ENCODE measurements around the gene CLEC16A.

The CLEC16A gene

GRCh38 chr16:11162586-11163268 lies 218.4 kb downstream of the CLEC16A start:
- Histone ChIP-seq H3K9me3 (ENCODE audit: insufficient read depth, low read depth, low read length) (no peaks in the 10 kb centered on the region), H3K4me3 (ENCODE audit: low read length) (no peak overlapping the region), H3K36me3 (ENCODE audit: insufficient read depth, low read length) (no peaks in the 10 kb centered on the region), H3K27me3 (ENCODE audit: insufficient read depth, low read length) (no peaks in the 10 kb centered on the region), H3K4me1 (ENCODE audit: insufficient read depth, low read length) (no peaks in the 10 kb centered on the region), H3K9ac (ENCODE audit: low read depth, low read length) (no peak overlapping the region), H3K27ac (ENCODE audit: low read depth, low read length) (no peak overlapping the region)
- 93% methylated on average over 9 of the region's 9 CpGs for WGBS

GRCh38 chr16:11163761-11164261 lies 219.4 kb downstream of the CLEC16A start:
- Histone ChIP-seq H3K27ac (ENCODE audit: low read depth, low read length) (no peak overlapping the region), H3K36me3 (ENCODE audit: insufficient read depth, low read length) (no peaks in the 10 kb centered on the region), H3K4me1 (ENCODE audit: insufficient read depth, low read length) (no peaks in the 10 kb centered on the region), H3K4me3 (ENCODE audit: low read length) (no peak overlapping the region), H3K27me3 (ENCODE audit: insufficient read depth, low read length) (no peaks in the 10 kb centered on the region), H3K9ac (ENCODE audit: low read depth, low read length) (no peak overlapping the region), H3K9me3 (ENCODE audit: insufficient read depth, low read depth, low read length) (no peaks in the 10 kb centered on the region)
- WGBS: 94% methylated on average over 15 of the region's 15 CpGs

GRCh38 chr16:11164482-11165270 lies 220.3 kb downstream of the CLEC16A start:
- H3K4me1 ChIP-seq (ENCODE audit: insufficient read depth, low read length): no peaks in the 10 kb centered on the region
- no peak overlapping the region for H3K4me3 ChIP-seq (ENCODE audit: low read length)
- no peaks in the 10 kb centered on the region for H3K27me3 ChIP-seq (ENCODE audit: insufficient read depth, low read length)
- no peak overlapping the region for H3K27ac ChIP-seq (ENCODE audit: low read depth, low read length)
- no peaks in the 10 kb centered on the region for H3K9me3 ChIP-seq (ENCODE audit: insufficient read depth, low read depth, low read length)
- H3K9ac ChIP-seq (ENCODE audit: low read depth, low read length): no peak overlapping the region
- no peaks in the 10 kb centered on the region for H3K36me3 ChIP-seq (ENCODE audit: insufficient read depth, low read length)
- WGBS: 89% methylated on average over 14 of the region's 14 CpGs

- Histone ChIP-seq H3K36me3 (ENCODE audit: insufficient read depth, low read length) (no peaks in the 10 kb centered on the region), H3K4me3 (ENCODE audit: low read length) (no peak overlapping the region), H3K27me3 (ENCODE audit: insufficient read depth, low read length) (no peaks in the 10 kb centered on the region), H3K9me3 (ENCODE audit: insufficient read depth, low read depth, low read length) (no peaks in the 10 kb centered on the region), H3K4me1 (ENCODE audit: insufficient read depth, low read length) (no peaks in the 10 kb centered on the region), H3K9ac (ENCODE audit: low read depth, low read length) (no peak overlapping the region), H3K27ac (ENCODE audit: low read depth, low read length) (no peak overlapping the region)
- WGBS: 96% methylated on average over 4 of the region's 4 CpGs
These were observed 221.0 kb downstream of the CLEC16A start for GRCh38 chr16:11165349-11165748.

GRCh38 chr16:11165894-11166665 lies 221.7 kb downstream of the CLEC16A start:
- Histone ChIP-seq H3K36me3 (ENCODE audit: insufficient read depth, low read length) (no peaks in the 10 kb centered on the region), H3K9me3 (ENCODE audit: insufficient read depth, low read depth, low read length) (no peaks in the 10 kb centered on the region), H3K4me3 (ENCODE audit: low read length) (no peak overlapping the region), H3K4me1 (ENCODE audit: insufficient read depth, low read length) (no peaks in the 10 kb centered on the region), H3K9ac (ENCODE audit: low read depth, low read length) (no peak overlapping the region), H3K27ac (ENCODE audit: low read depth, low read length) (no peak overlapping the region), H3K27me3 (ENCODE audit: insufficient read depth, low read length) (no peaks in the 10 kb centered on the region)
- 91% methylated on average over 22 of the region's 22 CpGs for WGBS

- H3K4me3 ChIP-seq (ENCODE audit: low read length): no peak overlapping the region
- H3K4me1 ChIP-seq (ENCODE audit: insufficient read depth, low read length): no peaks in the 10 kb centered on the region
- no peak overlapping the region for H3K27ac ChIP-seq (ENCODE audit: low read depth, low read length)
- no peaks in the 10 kb centered on the region for H3K27me3 ChIP-seq (ENCODE audit: insufficient read depth, low read length)
- WGBS: 93% methylated on average over 6 of the region's 6 CpGs
- no peaks in the 10 kb centered on the region for H3K9me3 ChIP-seq (ENCODE audit: insufficient read depth, low read depth, low read length)
- no peaks in the 10 kb centered on the region for H3K36me3 ChIP-seq (ENCODE audit: insufficient read depth, low read length)
- no peak overlapping the region for H3K9ac ChIP-seq (ENCODE audit: low read depth, low read length)
These were observed 223.2 kb downstream of the CLEC16A start for GRCh38 chr16:11167581-11167980.

GRCh38 chr16:11168386-11169051 lies 224.2 kb downstream of the CLEC16A start:
- H3K27me3 ChIP-seq (ENCODE audit: insufficient read depth, low read length): no peaks in the 10 kb centered on the region
- H3K4me1 ChIP-seq (ENCODE audit: insufficient read depth, low read length): no peaks in the 10 kb centered on the region
- no peak overlapping the region for H3K9ac ChIP-seq (ENCODE audit: low read depth, low read length)
- no peak overlapping the region for H3K27ac ChIP-seq (ENCODE audit: low read depth, low read length)
- WGBS: 82% methylated on average over 9 of the region's 9 CpGs
- H3K4me3 ChIP-seq (ENCODE audit: low read length): no peak overlapping the region
- no peaks in the 10 kb centered on the region for H3K36me3 ChIP-seq (ENCODE audit: insufficient read depth, low read length)
- H3K9me3 ChIP-seq (ENCODE audit: insufficient read depth, low read depth, low read length): no peaks in the 10 kb centered on the region

- no peak overlapping the region; the same call in 1 of the 2 replicates for H3K9ac ChIP-seq (ENCODE audit: low read depth, low read length)
- no peaks in the 10 kb centered on the region for H3K36me3 ChIP-seq (ENCODE audit: insufficient read depth, low read length)
- H3K27me3 ChIP-seq (ENCODE audit: insufficient read depth, low read length): no peaks in the 10 kb centered on the region
These were observed 225.3 kb downstream of the CLEC16A start for GRCh38 chr16:11169641-11170040.

GRCh38 chr16:11170201-11170600 lies 225.8 kb downstream of the CLEC16A start:
- H3K4me3 ChIP-seq (ENCODE audit: low read length): no peak overlapping the region
- H3K9ac ChIP-seq (ENCODE audit: low read depth, low read length): no peak overlapping the region
- H3K4me1 ChIP-seq (ENCODE audit: insufficient read depth, low read length): no peaks in the 10 kb centered on the region
- no peak overlapping the region for H3K27ac ChIP-seq (ENCODE audit: low read depth, low read length)
- no peaks in the 10 kb centered on the region for H3K9me3 ChIP-seq (ENCODE audit: insufficient read depth, low read depth, low read length)
- whole genome bisulfite sequencing: 95% methylated on average over 7 of the region's 7 CpGs
- no peaks in the 10 kb centered on the region for H3K27me3 ChIP-seq (ENCODE audit: insufficient read depth, low read length)
- no peaks in the 10 kb centered on the region for H3K36me3 ChIP-seq (ENCODE audit: insufficient read depth, low read length)

More at GRCh38 chr16:11169641-11170040, 225.3 kb downstream of the CLEC16A start:
- no peaks in the 10 kb centered on the region for H3K9me3 ChIP-seq (ENCODE audit: insufficient read depth, low read depth, low read length)
- H3K27ac ChIP-seq (ENCODE audit: low read depth, low read length): no peak overlapping the region
- H3K4me1 ChIP-seq (ENCODE audit: insufficient read depth, low read length): no peaks in the 10 kb centered on the region
- H3K4me3 ChIP-seq (ENCODE audit: low read length): no peak overlapping the region
- WGBS: 89% methylated on average over 4 of the region's 4 CpGs

- H3K27me3 ChIP-seq (ENCODE audit: insufficient read depth, low read length): no peaks in the 10 kb centered on the region
- no peaks in the 10 kb centered on the region for H3K4me1 ChIP-seq (ENCODE audit: insufficient read depth, low read length)
- no peaks in the 10 kb centered on the region for H3K36me3 ChIP-seq (ENCODE audit: insufficient read depth, low read length)
- H3K9ac ChIP-seq (ENCODE audit: low read depth, low read length): no peak overlapping the region
- no peak overlapping the region for H3K27ac ChIP-seq (ENCODE audit: low read depth, low read length)
- H3K4me3 ChIP-seq (ENCODE audit: low read length): no peak overlapping the region
- H3K9me3 ChIP-seq (ENCODE audit: insufficient read depth, low read depth, low read length): no peaks in the 10 kb centered on the region
- WGBS: 90% methylated on average over 19 of the region's 19 CpGs
These were observed 226.5 kb downstream of the CLEC16A start for GRCh38 chr16:11170696-11171447.

Data from HUES64 (cell line).